ENCODE measurements around the gene KRT33A. TPM values are rescaled to one million over a fixed set of nuclear protein-coding genes. Genes with fewer than 3 reads are reported as not detected.

Gene KRT33A
- total RNA-seq, 1 experiment from 2014 or later = not detected

- no peaks in the 10 kb centered on the region for H3K4me1 Mint-ChIP-seq (ENCODE audit: insufficient read depth, unreplicated experiment)
- peaks cover 8% of the 10 kb centered on the region for H3K9me3 Mint-ChIP-seq (ENCODE audit: unreplicated experiment)
- ChIA-PET CTCF (no interaction called here), POLR2A (interaction anchor here (1.0 kb wide), 1 partner anchor 172 kb away, joined by 4 read pairs; no protein-coding TSS in a partner anchor)
- H3K36me3 Mint-ChIP-seq (ENCODE audit: insufficient read depth, unreplicated experiment) = no peaks in the 10 kb centered on the region
- BruUV-seq (replicated peaks) = no TSS peak
- DNase-seq (ENCODE audit: unreplicated experiment) = no peak
- no peak for TF ChIP-seq CTCF (IDR thresholded peaks at IDR 0.05; ENCODE audit: unreplicated experiment)
- intact Hi-C loops (cut with micrococcal nuclease) = no loop called here
- H3K27ac Mint-ChIP-seq (ENCODE audit: low read depth, unreplicated experiment) = no peak within 1 kb of the TSS
- H3K4me3 Mint-ChIP-seq (ENCODE audit: unreplicated experiment) = no peak within 1 kb of the TSS
- peaks cover 38% of the 10 kb centered on the region for H3K27me3 Mint-ChIP-seq (ENCODE audit: insufficient read depth, unreplicated experiment)
These were observed 19.1 kb upstream of the KRT33A start, which contains the start of gene KRT33B for GRCh38 chr17:41369713-41370112. TSS of gene KRT33B (minus strand) at chr17:41369813. CDS start at chr17:41369750, 63 bp downstream.

GRCh38 chr17:41369023-41369422 lies 18.4 kb upstream of the KRT33A start:
- no peak for DNase-seq (ENCODE audit: unreplicated experiment)
- no TSS peak for BruUV-seq (replicated peaks)
- H3K9me3 Mint-ChIP-seq (ENCODE audit: unreplicated experiment) = peaks cover under 1% of the 10 kb centered on the region
- H3K36me3 Mint-ChIP-seq (ENCODE audit: insufficient read depth, unreplicated experiment) = no peaks in the 10 kb centered on the region
- no peaks in the 10 kb centered on the region for H3K4me1 Mint-ChIP-seq (ENCODE audit: insufficient read depth, unreplicated experiment)
- ChIA-PET POLR2A (no interaction called here), CTCF (interaction anchor here (0.5 kb wide), 1 partner anchor 160 kb away, joined by 3 read pairs; no protein-coding TSS in a partner anchor)
- no peak for TF ChIP-seq CTCF (IDR thresholded peaks at IDR 0.05; ENCODE audit: unreplicated experiment)
- peaks cover 31% of the 10 kb centered on the region for H3K27me3 Mint-ChIP-seq (ENCODE audit: insufficient read depth, unreplicated experiment)
- H3K4me3 Mint-ChIP-seq (ENCODE audit: unreplicated experiment) = no peak overlapping the region
- no peak overlapping the region for H3K27ac Mint-ChIP-seq (ENCODE audit: low read depth, unreplicated experiment)
- intact Hi-C loops (cut with micrococcal nuclease) = no loop called here

GRCh38 chr17:41367426-41368075 lies 16.9 kb upstream of the KRT33A start:
- CTCF ChIA-PET = interaction anchor here (0.6 kb wide), 1 partner anchor 1751 kb away, joined by 3 read pairs; no protein-coding TSS in a partner anchor

GRCh38 chr17:41366070-41366469 lies 15.4 kb upstream of the KRT33A start:
- TF ChIP-seq CTCF (IDR thresholded peaks at IDR 0.05; ENCODE audit: unreplicated experiment) = no peak
- ChIA-PET POLR2A (no interaction called here), CTCF (interaction anchor here (0.5 kb wide), 1 partner anchor 43 kb away, joined by 3 read pairs; no protein-coding TSS in a partner anchor)
- no peaks in the 10 kb centered on the region for H3K4me1 Mint-ChIP-seq (ENCODE audit: insufficient read depth, unreplicated experiment)
- intact Hi-C loops (cut with micrococcal nuclease) = no loop called here
- H3K9me3 Mint-ChIP-seq (ENCODE audit: unreplicated experiment) = no peaks in the 10 kb centered on the region
- H3K27me3 Mint-ChIP-seq (ENCODE audit: insufficient read depth, unreplicated experiment) = peaks cover 23% of the 10 kb centered on the region
- no peak for DNase-seq (ENCODE audit: unreplicated experiment)
- H3K36me3 Mint-ChIP-seq (ENCODE audit: insufficient read depth, unreplicated experiment) = no peaks in the 10 kb centered on the region
- no peak overlapping the region for H3K4me3 Mint-ChIP-seq (ENCODE audit: unreplicated experiment)
- no peak overlapping the region for H3K27ac Mint-ChIP-seq (ENCODE audit: low read depth, unreplicated experiment)
- no TSS peak for BruUV-seq (replicated peaks)

More at GRCh38 chr17:41367426-41368075, 16.9 kb upstream of the KRT33A start:
- H3K4me3 Mint-ChIP-seq (ENCODE audit: unreplicated experiment) = no peak overlapping the region
- DNase-seq (ENCODE audit: unreplicated experiment) = no peak
- no peak for TF ChIP-seq CTCF (IDR thresholded peaks at IDR 0.05; ENCODE audit: unreplicated experiment)
- peaks cover 23% of the 10 kb centered on the region for H3K27me3 Mint-ChIP-seq (ENCODE audit: insufficient read depth, unreplicated experiment)
- no peaks in the 10 kb centered on the region for H3K36me3 Mint-ChIP-seq (ENCODE audit: insufficient read depth, unreplicated experiment)
- intact Hi-C loops (cut with micrococcal nuclease) = no loop called here
- POLR2A ChIA-PET = no interaction called here
- H3K27ac Mint-ChIP-seq (ENCODE audit: low read depth, unreplicated experiment) = no peak overlapping the region
- H3K4me1 Mint-ChIP-seq (ENCODE audit: insufficient read depth, unreplicated experiment) = no peaks in the 10 kb centered on the region
- no peaks in the 10 kb centered on the region for H3K9me3 Mint-ChIP-seq (ENCODE audit: unreplicated experiment)
- no TSS peak for BruUV-seq (replicated peaks)
